Fibroblast of lung (primary cell): ENCODE results near the gene BNIP5. TPM values are rescaled to one million over a fixed set of nuclear protein-coding genes. Genes with fewer than 3 reads are reported as not detected.

Source experiments
- DNase-seq, 2 donors: peaks; one replicate each; pipeline versions ENCODE4 v3.0.0 to v3.0.0-alpha.2; 2010; ENCODE audit warnings: low read depth in 2 of 2
- H2AFZ ChIP-seq: 2 replicates; pipeline ENCODE4 v1.5.1; 2012; ENCODE audit warnings: low read length, control low read depth, inconsistent platforms
- H3K27ac ChIP-seq: 2 replicates; pipeline ENCODE4 v1.5.1; 2011; ENCODE audit warnings: low read length, control low read depth; ENCODE audit not compliant: insufficient read depth
- H3K27me3 ChIP-seq: 2 replicates; pipeline ENCODE4 v1.5.1; 2011; ENCODE audit warnings: mild to moderate bottlenecking, low read length; ENCODE audit not compliant: control insufficient read depth, insufficient read depth
- H3K36me3 ChIP-seq: 2 replicates; pipeline ENCODE4 v1.5.1; 2011; ENCODE audit warnings: low read length; ENCODE audit not compliant: control insufficient read depth, insufficient read depth
- H3K4me1 ChIP-seq: 2 replicates; pipeline ENCODE4 v1.5.1; 2011; ENCODE audit warnings: low read length; ENCODE audit not compliant: control insufficient read depth, insufficient read depth; ENCODE audit errors: extremely low read depth
- H3K4me2 ChIP-seq: 2 replicates; pipeline ENCODE4 v1.5.1; 2011; ENCODE audit warnings: low read length, control low read depth; ENCODE audit not compliant: insufficient read depth; ENCODE audit errors: extremely low read depth
- H3K4me3 ChIP-seq, 4 experiments: fragments of 200-600 bp in 1 of 4; sonication (generic) in 1 of 4; replicated peaks in 1 of 4; 2 replicates each; pipeline ENCODE4 v1.5.1; 2011 to 2016; ENCODE audit warnings: low read length in 4 of 4, low read depth in 3 of 4, mild to moderate bottlenecking in 3 of 4, control low read depth in 2 of 4, inconsistent platforms in 1 of 4, mixed read lengths in 1 of 4; ENCODE audit not compliant: insufficient read depth in 1 of 4; ENCODE audit errors: control extremely low read depth in 1 of 4
- H3K79me2 ChIP-seq: 2 replicates; pipeline ENCODE4 v1.5.1; 2012; ENCODE audit warnings: mild to moderate bottlenecking, low read length, inconsistent platforms; ENCODE audit not compliant: control insufficient read depth, insufficient read depth
- H3K9ac ChIP-seq: 2 replicates; pipeline ENCODE4 v1.5.1; 2011; ENCODE audit warnings: mild to moderate bottlenecking, low read length, control low read depth; ENCODE audit not compliant: insufficient read depth
- H3K9me3 ChIP-seq: 2 replicates; pipeline ENCODE4 v1.5.1; 2012; ENCODE audit warnings: low read depth, low read length; ENCODE audit not compliant: control insufficient read depth, insufficient read depth
- H4K20me1 ChIP-seq: 2 replicates; pipeline ENCODE4 v1.5.1; 2011; ENCODE audit warnings: low read length; ENCODE audit not compliant: control insufficient read depth, insufficient read depth; ENCODE audit errors: extremely low read depth
- CTCF ChIP-seq, 2 donors: IDR thresholded peaks in 1 of 2; conservative IDR thresholded peaks in 1 of 2; 1 replicate in 1 of 2; 2 replicates in 1 of 2; pipeline ENCODE4 v1.5.1; 2011 to 2012; ENCODE audit warnings: low read length in 2 of 2, control low read depth in 1 of 2, inconsistent platforms in 1 of 2, low read depth in 1 of 2, mild to moderate bottlenecking in 1 of 2
- EZH2 ChIP-seq: IDR thresholded peaks from 2 replicates; pipeline ENCODE4 v1.5.1; 2012; ENCODE audit warnings: low read length, control low read depth, mild to moderate bottlenecking; ENCODE audit errors: missing control alignments
- polyA plus RNA-seq, 2 donors: library from polyadenylated mRNA; depleted of rRNA in 1 of 2; stranded (reverse) in 1 of 2; unstranded in 1 of 2; fragments of >200 nt; gene quantifications; 2 replicates each; pipeline ENCODE4 v1.2.1, GENCODE V29; 2011 to 2012; ENCODE audit warnings: missing spikeins in 1 of 2
- total RNA-seq: library from RNA; depleted of rRNA; stranded (reverse); fragments of >200 nt; gene quantifications from 2 replicates; pipeline ENCODE4 v1.2.1, GENCODE V29; 2014

The BNIP5 gene
- total and polyA plus RNA-seq, 2 donors (not counting 1 experiment from before 2014, with no cell fraction given), result not detected

GRCh38 chr6:36323062-36323461 is 13.6 kb downstream of the BNIP5 start:
- H3K9me3 ChIP-seq, result no peaks in the 10 kb centered on the region
- no peak overlapping the region for H3K27ac ChIP-seq
- no peak overlapping the region for H3K9ac ChIP-seq
- DNase-seq, result no peak
- no peak overlapping the region for H3K4me2 ChIP-seq
- no peak for TF ChIP-seq EZH2
- TF ChIP-seq CTCF (conservative IDR thresholded peaks at IDR 0.05 in 1 of 2, IDR thresholded peaks at IDR 0.05 in 1 of 2; ENCODE audit: low read depth in 1 of 2, low read length in 2 of 2), result no peak
- H3K4me1 ChIP-seq, result no peaks in the 10 kb centered on the region
- H2AFZ ChIP-seq, result no peak overlapping the region
- H4K20me1 ChIP-seq, result no peaks in the 10 kb centered on the region
- no peak overlapping the region for H3K4me3 ChIP-seq
- H3K27me3 ChIP-seq, result peaks cover 18% of the 10 kb centered on the region
- H3K79me2 ChIP-seq, result no peaks in the 10 kb centered on the region
- no peaks in the 10 kb centered on the region for H3K36me3 ChIP-seq

GRCh38 chr6:36322591-36322990 is 14.1 kb downstream of the BNIP5 start:
- Histone ChIP-seq H3K4me3 (no peak overlapping the region), H3K4me1 (no peaks in the 10 kb centered on the region), H3K36me3 (no peaks in the 10 kb centered on the region), H3K27ac (no peak overlapping the region), H3K4me2 (no peak overlapping the region), H3K9me3 (no peaks in the 10 kb centered on the region), H2AFZ (no peak overlapping the region), H3K27me3 (peaks cover 18% of the 10 kb centered on the region), H3K9ac (no peak overlapping the region), H4K20me1 (no peaks in the 10 kb centered on the region), H3K79me2 (no peaks in the 10 kb centered on the region)
- no peak for DNase-seq
- no peak for TF ChIP-seq EZH2
- no peak for TF ChIP-seq CTCF (conservative IDR thresholded peaks at IDR 0.05 in 1 of 2, IDR thresholded peaks at IDR 0.05 in 1 of 2; ENCODE audit: low read depth in 1 of 2, low read length in 2 of 2)

- no peak for DNase-seq
- no peaks in the 10 kb centered on the region for H3K36me3 ChIP-seq
- no peak overlapping the region for H3K9ac ChIP-seq
- no peak overlapping the region for H3K4me3 ChIP-seq
- no peak overlapping the region for H3K4me2 ChIP-seq
- no peak overlapping the region for H2AFZ ChIP-seq
- H4K20me1 ChIP-seq, result no peaks in the 10 kb centered on the region
- TF ChIP-seq EZH2, result no peak
- TF ChIP-seq CTCF (conservative IDR thresholded peaks at IDR 0.05 in 1 of 2, IDR thresholded peaks at IDR 0.05 in 1 of 2; ENCODE audit: low read depth in 1 of 2, low read length in 2 of 2), result no peak
- H3K9me3 ChIP-seq, result no peaks in the 10 kb centered on the region
- H3K27me3 ChIP-seq, result peaks cover 8% of the 10 kb centered on the region
- H3K27ac ChIP-seq, result no peak overlapping the region
- no peaks in the 10 kb centered on the region for H3K4me1 ChIP-seq
- no peaks in the 10 kb centered on the region for H3K79me2 ChIP-seq
These were observed 16.2 kb downstream of the BNIP5 start for GRCh38 chr6:36320475-36320874.
